ENCODE data around the gene S1PR5. TPM values are rescaled to one million over a fixed set of nuclear protein-coding genes. Genes with fewer than 3 reads are reported as not detected.

S1PR5 gene
- total RNA-seq, 3 donors from 2014 or later (not counting 1 experiment from before 2014, with no cell fraction given): 307 to 433 (median 368) TPM

- intact Hi-C loops (cut with micrococcal nuclease): no loop called here
- H3K4me1 Mint-ChIP-seq: peaks cover 0 to 6% of the 10 kb centered on the region in 2 donors
- H3K36me3 Mint-ChIP-seq: no peaks in the 10 kb centered on the region
- peaks cover 19% of the 10 kb centered on the region for H3K36me3 ChIP-seq (ENCODE audit: control insufficient read depth, insufficient read depth, low read length)
- H3K4me3 Mint-ChIP-seq: no peak overlapping the region
- WGBS (ENCODE audit: insufficient coverage): 90% methylated on average over 20 of the region's 20 CpGs
- H3K4me1 ChIP-seq (ENCODE audit: control insufficient read depth, insufficient read depth, low read length): no peaks in the 10 kb centered on the region
- ATAC-seq (no peak), DNase-seq (no peak)
- no peaks in the 10 kb centered on the region for H3K27me3 ChIP-seq (ENCODE audit: control insufficient read depth, insufficient read depth, low read length)
- no peaks in the 10 kb centered on the region for H3K9me3 Mint-ChIP-seq
- no peaks in the 10 kb centered on the region for H3K9me3 ChIP-seq (ENCODE audit: control insufficient read depth, insufficient read depth, low read length)
- H3K27ac Mint-ChIP-seq: no peak overlapping the region
- no peaks in the 10 kb centered on the region for H3K27me3 Mint-ChIP-seq (ENCODE audit: low read depth in 2 of 2)
- no peak overlapping the region for H3K27ac ChIP-seq (ENCODE audit: low read length)
- no peak for TF ChIP-seq CTCF (IDR thresholded peaks at IDR 0.05)
- H3K4me3 ChIP-seq (ENCODE audit: low read length): no peak overlapping the region
Measured at GRCh38 chr19:10467104-10467706, 50.0 kb downstream of the S1PR5 start.

- H3K27me3 Mint-ChIP-seq (ENCODE audit: low read depth in 2 of 2): no peaks in the 10 kb centered on the region
- no peak overlapping the region for H3K27ac Mint-ChIP-seq
- H3K36me3 Mint-ChIP-seq: no peaks in the 10 kb centered on the region
- no peaks in the 10 kb centered on the region for H3K9me3 Mint-ChIP-seq
- peaks cover 19% of the 10 kb centered on the region for H3K36me3 ChIP-seq (ENCODE audit: control insufficient read depth, insufficient read depth, low read length)
- no peak overlapping the region for H3K27ac ChIP-seq (ENCODE audit: low read length)
- intact Hi-C loops (cut with micrococcal nuclease): no loop called here
- WGBS (ENCODE audit: insufficient coverage): 89% methylated on average over 5 of the region's 5 CpGs
- ATAC-seq (no peak), DNase-seq (no peak)
- H3K4me1 Mint-ChIP-seq: peaks cover 0 to 6% of the 10 kb centered on the region in 2 donors
- TF ChIP-seq CTCF (IDR thresholded peaks at IDR 0.05): no peak
- H3K4me3 Mint-ChIP-seq: no peak overlapping the region
- H3K4me3 ChIP-seq (ENCODE audit: low read length): no peak overlapping the region
- H3K4me1 ChIP-seq (ENCODE audit: control insufficient read depth, insufficient read depth, low read length): peaks cover 13% of the 10 kb centered on the region
- no peaks in the 10 kb centered on the region for H3K9me3 ChIP-seq (ENCODE audit: control insufficient read depth, insufficient read depth, low read length)
- no peaks in the 10 kb centered on the region for H3K27me3 ChIP-seq (ENCODE audit: control insufficient read depth, insufficient read depth, low read length)
Measured at GRCh38 chr19:10464456-10464855, 52.8 kb downstream of the S1PR5 start.

Other genes starting within 250 kb of the S1PR5 start
- 10 to 100 TPM; 33.1 to 73.7 (median 56.5) TPM for gene ICAM1, start 246.3 kb downstream of the S1PR5 start, total RNA-seq
- gene ICAM4, start 230.5 kb downstream of the S1PR5 start, total RNA-seq: 1 to 10 TPM; 1.3 to 3.6 (median 3.0) TPM
- gene ICAM5, start 227.5 kb downstream of the S1PR5 start, total RNA-seq: 1 to 10 TPM; 1.1 to 1.6 (median 1.5) TPM
- 1 to 10 TPM; 1.4 to 2.2 (median 1.9) TPM for gene ZGLP1, start 207.6 kb downstream of the S1PR5 start, total RNA-seq
- gene FDX2, start 201.4 kb downstream of the S1PR5 start, total RNA-seq: 1 to 10 TPM; 1.7 to 4.1 (median 4.0) TPM
- 10 to 100 TPM; 42.5 to 64.3 (median 55.9) TPM for gene RAVER1, start 183.9 kb downstream of the S1PR5 start, total RNA-seq
- gene ICAM3, start 177.8 kb downstream of the S1PR5 start, total RNA-seq: 100 to 1,000 TPM; 189 to 224 (median 199) TPM
- gene TYK2, start 136.9 kb downstream of the S1PR5 start, total RNA-seq: 100 to 1,000 TPM; 401 to 469 (median 454) TPM
- 100 to 1,000 TPM; 211 to 242 (median 223) TPM for gene CDC37, start 113.9 kb downstream of the S1PR5 start, total RNA-seq
- gene PDE4A, start 96.9 kb downstream of the S1PR5 start, total RNA-seq: 10 to 100 TPM; 34.2 to 46.2 (median 44.9) TPM
- 10 to 100 TPM; 28.1 to 39.4 (median 34.6) TPM for gene KEAP1, start 14.1 kb downstream of the S1PR5 start, total RNA-seq
- 100 to 1,000 TPM; 128 to 155 (median 138) TPM for gene ATG4D, start 26.5 kb upstream of the S1PR5 start, total RNA-seq
- gene KRI1, start 48.6 kb upstream of the S1PR5 start, total RNA-seq: 10 to 100 TPM; 36.6 to 53.0 (median 49.5) TPM
- 100 to 1,000 TPM in 2 of 3 donors, 10 to 100 TPM in 1; 82.7 to 102 (median 101) TPM for gene CDKN2D, start 51.5 kb upstream of the S1PR5 start, total RNA-seq
- 1 to 10 TPM in 1 of 3 donors, not detected in 2; 1.3 TPM for gene AP1M2, start 69.9 kb upstream of the S1PR5 start, total RNA-seq
- gene SLC44A2, start 108.1 kb upstream of the S1PR5 start, total RNA-seq: 100 to 1,000 TPM; 231 to 306 (median 279) TPM
- gene ILF3, start 136.9 kb upstream of the S1PR5 start, total RNA-seq: 100 to 1,000 TPM; 329 to 365 (median 332) TPM
- 10 to 100 TPM; 29.0 to 37.5 (median 29.9) TPM for gene QTRT1, start 184.0 kb upstream of the S1PR5 start, total RNA-seq
- 100 to 1,000 TPM; 419 to 491 (median 428) TPM for gene DNM2, start 200.6 kb upstream of the S1PR5 start, total RNA-seq

Data from natural killer cell (primary cell).